AG10803 (cell line): ENCODE results near the gene ITM2B.

Experiments used
- DNase-seq: peaks from one replicate; pipeline ENCODE4 v3.0.0; 2010; ENCODE audit warnings: low read depth
- H3K4me3 ChIP-seq: 2 replicates; pipeline ENCODE4 v1.5.1; 2011; ENCODE audit warnings: mild to moderate bottlenecking, low read length, control low read depth
- TF ChIP-seq, protein P1 (sequence below): conservative IDR thresholded peaks from 2 replicates; pipeline ENCODE4 v1.5.1; 2011; ENCODE audit warnings: mild to moderate bottlenecking, low read length, control low read depth, inconsistent platforms

ITM2B gene

DNA sequence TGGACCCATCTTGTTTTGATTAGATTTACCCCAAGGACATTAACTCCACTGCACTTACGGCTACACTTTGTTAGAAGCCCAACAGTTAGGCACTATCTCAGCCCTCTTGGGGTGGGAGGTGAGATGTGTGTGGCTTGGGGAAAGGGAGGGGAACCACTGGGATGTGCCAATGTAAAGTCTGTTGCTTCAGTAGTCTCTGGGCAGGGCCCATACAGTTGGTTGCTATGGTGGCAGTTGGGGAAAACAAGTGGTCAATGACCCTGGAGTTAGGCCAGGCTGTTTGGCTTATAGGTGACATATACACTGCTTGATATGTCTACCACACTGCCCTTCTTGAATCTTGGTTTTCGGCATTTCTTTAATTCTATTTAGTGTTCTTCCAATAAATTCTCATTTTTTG is 61.6 kb downstream of the ITM2B start:
- no peak overlapping the region for H3K4me3 ChIP-seq
- no peak for DNase-seq
- TF ChIP-seq, protein P1, sequence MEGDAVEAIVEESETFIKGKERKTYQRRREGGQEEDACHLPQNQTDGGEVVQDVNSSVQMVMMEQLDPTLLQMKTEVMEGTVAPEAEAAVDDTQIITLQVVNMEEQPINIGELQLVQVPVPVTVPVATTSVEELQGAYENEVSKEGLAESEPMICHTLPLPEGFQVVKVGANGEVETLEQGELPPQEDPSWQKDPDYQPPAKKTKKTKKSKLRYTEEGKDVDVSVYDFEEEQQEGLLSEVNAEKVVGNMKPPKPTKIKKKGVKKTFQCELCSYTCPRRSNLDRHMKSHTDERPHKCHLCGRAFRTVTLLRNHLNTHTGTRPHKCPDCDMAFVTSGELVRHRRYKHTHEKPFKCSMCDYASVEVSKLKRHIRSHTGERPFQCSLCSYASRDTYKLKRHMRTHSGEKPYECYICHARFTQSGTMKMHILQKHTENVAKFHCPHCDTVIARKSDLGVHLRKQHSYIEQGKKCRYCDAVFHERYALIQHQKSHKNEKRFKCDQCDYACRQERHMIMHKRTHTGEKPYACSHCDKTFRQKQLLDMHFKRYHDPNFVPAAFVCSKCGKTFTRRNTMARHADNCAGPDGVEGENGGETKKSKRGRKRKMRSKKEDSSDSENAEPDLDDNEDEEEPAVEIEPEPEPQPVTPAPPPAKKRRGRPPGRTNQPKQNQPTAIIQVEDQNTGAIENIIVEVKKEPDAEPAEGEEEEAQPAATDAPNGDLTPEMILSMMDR, result no peak

DNA sequence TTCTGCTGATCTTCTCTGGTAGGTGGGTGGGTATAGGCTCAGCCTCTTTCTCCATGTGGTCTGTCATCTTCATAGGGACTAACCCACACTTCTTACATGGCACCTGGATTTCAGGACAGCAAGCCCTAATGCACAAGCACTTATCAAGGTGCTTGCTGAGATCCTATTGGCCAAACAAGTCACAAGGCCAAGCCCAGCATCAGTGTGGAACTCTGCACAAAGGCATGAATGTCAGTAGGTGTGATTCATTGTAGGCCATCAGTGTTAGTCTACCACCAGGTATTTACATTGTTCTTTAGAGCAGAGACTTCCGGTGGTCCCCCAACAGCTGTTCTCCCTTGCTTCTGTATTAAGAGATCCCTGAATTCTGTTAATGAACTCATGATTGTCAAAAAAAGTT is 62.3 kb downstream of the ITM2B start:
- H3K4me3 ChIP-seq, result no peak overlapping the region
- TF ChIP-seq, protein P1, result no peak
- DNase-seq, result no peak

DNA sequence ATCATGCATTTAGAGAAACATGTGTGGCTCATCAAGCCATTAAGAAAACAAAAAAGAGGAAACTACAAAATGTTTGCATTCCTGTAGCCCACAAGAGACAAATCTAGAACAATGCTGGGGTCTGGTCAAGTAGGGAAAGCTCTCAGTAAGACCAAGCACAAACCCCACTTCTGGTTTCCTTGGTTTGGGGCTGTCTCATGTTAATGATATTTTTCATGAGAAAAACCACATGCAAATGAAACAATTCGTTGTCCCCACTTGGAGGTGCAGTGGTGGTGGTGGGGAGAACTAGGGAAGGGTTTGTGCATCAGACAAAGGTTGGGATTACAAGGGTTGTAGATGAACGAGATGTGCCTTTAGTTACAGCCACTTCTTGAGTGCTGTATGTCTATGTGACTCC is 63.5 kb downstream of the ITM2B start:
- DNase-seq, result no peak
- H3K4me3 ChIP-seq, result no peak overlapping the region
- TF ChIP-seq, protein P1, result no peak

GRCh38 chr13:48297131-48297786 is 64.3 kb downstream of the ITM2B start:
- no peak overlapping the region for H3K4me3 ChIP-seq
- TF ChIP-seq, protein P1, result no peak

GRCh38 chr13:48299591-48299990 is 66.6 kb downstream of the ITM2B start:
- no peak overlapping the region for H3K4me3 ChIP-seq
- DNase-seq, result no peak
- TF ChIP-seq, protein P1, result no peak

More at GRCh38 chr13:48297131-48297786, 64.3 kb downstream of the ITM2B start:
- DNase-seq, result no peak

DNA sequence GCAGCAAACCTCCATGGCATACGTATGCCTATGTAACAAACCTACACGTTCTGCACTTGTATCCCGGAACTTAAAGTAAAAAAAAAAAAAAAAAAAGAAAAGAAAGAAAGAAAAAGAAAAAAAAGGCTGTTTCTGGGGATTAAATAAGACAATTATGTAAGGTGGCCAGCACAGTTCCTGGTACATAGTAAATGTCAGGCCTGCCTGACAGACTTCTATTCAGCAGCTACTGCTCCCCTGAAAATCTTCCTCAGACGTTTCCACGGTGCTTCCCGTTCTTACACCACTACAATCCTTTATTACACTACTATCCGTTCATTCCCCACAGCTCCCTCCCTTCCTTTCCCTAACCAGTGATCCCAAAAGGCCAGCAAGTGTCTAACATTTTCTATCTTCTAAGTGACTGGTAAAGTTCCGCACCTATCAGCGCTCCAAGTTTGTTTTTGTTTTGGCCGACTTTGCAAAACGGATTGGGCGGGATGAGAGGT is 69.9 kb downstream of the ITM2B start:
- TF ChIP-seq, protein P1, result no peak; the same call in 1 of the 2 replicates
- peak overlapping the region; percentile 74 for H3K4me3 ChIP-seq
- peak; percentile 47 for DNase-seq
